ENCODE data around the gene ABLIM1. TPM values are rescaled to one million over a fixed set of nuclear protein-coding genes. Genes with fewer than 3 reads are reported as not detected.

Gene ABLIM1
- total RNA-seq, 1 experiment from 2014 or later, result 79.3 TPM

DNA sequence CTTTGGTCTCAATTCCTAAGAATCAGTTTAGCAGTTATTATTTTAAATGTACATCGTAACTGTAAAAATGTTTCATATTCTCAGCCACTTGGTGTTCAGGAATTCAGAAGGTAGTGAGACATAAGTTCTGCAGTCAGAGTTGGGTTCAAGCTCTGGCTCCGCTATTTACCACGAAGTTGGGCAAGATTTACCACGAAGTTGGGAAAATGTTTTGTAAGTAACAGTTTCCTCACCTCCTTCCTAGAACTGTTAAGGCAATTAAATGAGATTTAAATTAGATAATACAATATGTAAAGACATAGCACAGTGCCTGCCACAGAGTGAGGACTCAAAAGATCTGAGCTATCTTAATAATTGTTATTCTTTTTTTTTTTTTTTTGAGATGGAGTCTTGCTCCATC is 16.3 kb upstream of the ABLIM1 start:
- Mint-ChIP-seq H3K27ac (ENCODE audit: unreplicated experiment) (no peak overlapping the region), H3K36me3 (ENCODE audit: insufficient read depth, unreplicated experiment) (no peaks in the 10 kb centered on the region), H3K4me3 (ENCODE audit: unreplicated experiment) (no peak overlapping the region), H3K9me3 (ENCODE audit: unreplicated experiment) (no peaks in the 10 kb centered on the region), H3K4me1 (ENCODE audit: low read depth, unreplicated experiment) (no peaks in the 10 kb centered on the region), H3K27me3 (ENCODE audit: insufficient read depth, unreplicated experiment) (no peaks in the 10 kb centered on the region)
- intact Hi-C loops (cut with micrococcal nuclease; ENCODE audit: unreplicated experiment), result no loop called here
- H3K4me3 ChIP-seq (ENCODE audit: low read depth, low read length), result no peak overlapping the region
- no TSS peak for BruUV-seq (replicated peaks)
- no peaks in the 10 kb centered on the region for H3K9me3 ChIP-seq
- TF ChIP-seq, protein P1, sequence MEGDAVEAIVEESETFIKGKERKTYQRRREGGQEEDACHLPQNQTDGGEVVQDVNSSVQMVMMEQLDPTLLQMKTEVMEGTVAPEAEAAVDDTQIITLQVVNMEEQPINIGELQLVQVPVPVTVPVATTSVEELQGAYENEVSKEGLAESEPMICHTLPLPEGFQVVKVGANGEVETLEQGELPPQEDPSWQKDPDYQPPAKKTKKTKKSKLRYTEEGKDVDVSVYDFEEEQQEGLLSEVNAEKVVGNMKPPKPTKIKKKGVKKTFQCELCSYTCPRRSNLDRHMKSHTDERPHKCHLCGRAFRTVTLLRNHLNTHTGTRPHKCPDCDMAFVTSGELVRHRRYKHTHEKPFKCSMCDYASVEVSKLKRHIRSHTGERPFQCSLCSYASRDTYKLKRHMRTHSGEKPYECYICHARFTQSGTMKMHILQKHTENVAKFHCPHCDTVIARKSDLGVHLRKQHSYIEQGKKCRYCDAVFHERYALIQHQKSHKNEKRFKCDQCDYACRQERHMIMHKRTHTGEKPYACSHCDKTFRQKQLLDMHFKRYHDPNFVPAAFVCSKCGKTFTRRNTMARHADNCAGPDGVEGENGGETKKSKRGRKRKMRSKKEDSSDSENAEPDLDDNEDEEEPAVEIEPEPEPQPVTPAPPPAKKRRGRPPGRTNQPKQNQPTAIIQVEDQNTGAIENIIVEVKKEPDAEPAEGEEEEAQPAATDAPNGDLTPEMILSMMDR (IDR thresholded peaks at IDR 0.05; ENCODE audit: insufficient read depth in 1 of 2, low read depth in 1 of 2, low read length in 1 of 2, severe bottlenecking in 1 of 2, unreplicated experiment in 1 of 2), result no peak
- POLR2A ChIA-PET, result no interaction called here
- no peaks in the 10 kb centered on the region for H3K36me3 ChIP-seq (ENCODE audit: control insufficient read depth, insufficient read depth, low read length)
- no peak for DNase-seq
- no peaks in the 10 kb centered on the region for H3K4me1 ChIP-seq
- no peaks in the 10 kb centered on the region for H3K27me3 ChIP-seq (replicated peaks; ENCODE audit: control insufficient read depth, insufficient read depth, low read length)
- CTCF ChIA-PET, result no interaction called here

DNA sequence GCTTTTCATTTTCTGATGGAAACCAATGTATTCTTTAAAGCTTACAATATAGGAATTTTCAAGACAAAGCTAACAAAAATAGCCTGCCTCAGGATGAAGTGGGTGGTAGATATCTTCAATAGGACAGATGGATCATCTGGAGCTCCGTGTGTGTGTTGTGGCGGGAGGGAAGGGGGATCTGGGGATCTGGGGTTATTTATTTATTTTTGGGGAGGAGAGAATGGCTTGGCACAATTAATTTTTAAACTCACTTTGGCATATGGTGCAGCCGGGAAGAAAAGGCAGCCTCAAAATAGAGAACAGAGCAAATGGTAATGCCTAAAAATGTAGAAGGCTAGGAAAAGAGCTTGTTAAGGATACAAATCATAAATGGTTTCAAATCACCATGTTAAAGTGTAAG is 11.6 kb upstream of the ABLIM1 start:
- Mint-ChIP-seq H3K36me3 (ENCODE audit: insufficient read depth, unreplicated experiment) (no peaks in the 10 kb centered on the region), H3K4me1 (ENCODE audit: low read depth, unreplicated experiment) (peaks cover 6% of the 10 kb centered on the region), H3K9me3 (ENCODE audit: unreplicated experiment) (peaks cover 14% of the 10 kb centered on the region), H3K27ac (ENCODE audit: unreplicated experiment) (no peak overlapping the region), H3K4me3 (ENCODE audit: unreplicated experiment) (no peak overlapping the region), H3K27me3 (ENCODE audit: insufficient read depth, unreplicated experiment) (no peaks in the 10 kb centered on the region)
- intact Hi-C loops (cut with micrococcal nuclease; ENCODE audit: unreplicated experiment), result no loop called here
- ChIA-PET CTCF (no interaction called here), POLR2A (no interaction called here)
- TF ChIP-seq, protein P1 (IDR thresholded peaks at IDR 0.05; ENCODE audit: insufficient read depth in 1 of 2, low read depth in 1 of 2, low read length in 1 of 2, severe bottlenecking in 1 of 2, unreplicated experiment in 1 of 2), result no peak
- BruUV-seq (replicated peaks), result no TSS peak
- DNase-seq, result no peak
- no peaks in the 10 kb centered on the region for H3K36me3 ChIP-seq (ENCODE audit: control insufficient read depth, insufficient read depth, low read length)
- no peaks in the 10 kb centered on the region; the same call in 1 of the 2 replicates for H3K4me1 ChIP-seq
- H3K9me3 ChIP-seq, result no peaks in the 10 kb centered on the region; the same call in 1 of the 2 replicates
- H3K27me3 ChIP-seq (replicated peaks; ENCODE audit: control insufficient read depth, insufficient read depth, low read length), result no peaks in the 10 kb centered on the region
- no peak overlapping the region for H3K4me3 ChIP-seq (ENCODE audit: low read depth, low read length)

DNA sequence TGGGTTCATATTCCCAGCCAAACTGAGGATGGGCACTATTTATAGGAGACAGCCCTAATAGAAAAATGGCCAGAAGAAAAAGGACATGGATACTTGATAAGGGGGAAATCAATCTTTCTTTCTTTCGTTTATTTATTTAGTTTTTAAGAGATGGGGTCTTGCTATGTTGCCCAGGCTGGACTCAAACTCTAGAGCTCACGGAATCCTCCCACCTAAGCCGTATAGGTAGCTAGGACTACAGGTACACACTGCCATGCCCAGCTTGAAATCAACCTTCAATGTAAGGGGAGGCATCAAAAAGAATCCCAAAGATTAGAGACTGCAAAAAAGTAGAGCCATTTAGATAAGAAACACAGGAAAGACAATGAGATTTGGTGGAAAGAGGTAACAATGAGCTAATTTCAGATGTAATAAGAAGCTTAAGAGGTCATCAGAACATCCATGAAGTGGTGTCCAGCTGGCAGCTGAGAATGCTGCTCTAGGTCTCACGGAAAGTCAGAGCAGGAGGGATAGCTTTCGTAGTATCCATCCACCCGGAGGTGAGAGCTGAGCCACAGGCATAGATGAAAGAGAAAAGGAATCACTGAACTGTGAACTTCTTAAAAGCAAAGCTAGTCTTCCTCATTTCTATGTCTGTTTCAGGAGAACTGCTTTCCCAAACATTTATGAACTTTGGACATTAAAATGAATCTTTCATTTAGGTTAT is 10.5 kb upstream of the ABLIM1 start:
- intact Hi-C loops (cut with micrococcal nuclease; ENCODE audit: unreplicated experiment), result no loop called here
- BruUV-seq (replicated peaks), result no TSS peak
- H3K4me3 ChIP-seq (ENCODE audit: low read depth, low read length), result no peak overlapping the region
- Mint-ChIP-seq H3K27ac (ENCODE audit: unreplicated experiment) (no peak overlapping the region), H3K9me3 (ENCODE audit: unreplicated experiment) (peaks cover 14% of the 10 kb centered on the region), H3K27me3 (ENCODE audit: insufficient read depth, unreplicated experiment) (no peaks in the 10 kb centered on the region), H3K4me1 (ENCODE audit: low read depth, unreplicated experiment) (peaks cover 6% of the 10 kb centered on the region), H3K36me3 (ENCODE audit: insufficient read depth, unreplicated experiment) (no peaks in the 10 kb centered on the region), H3K4me3 (ENCODE audit: unreplicated experiment) (no peak overlapping the region)
- ChIA-PET POLR2A (no interaction called here), CTCF (no interaction called here)
- H3K36me3 ChIP-seq (ENCODE audit: control insufficient read depth, insufficient read depth, low read length), result no peaks in the 10 kb centered on the region
- TF ChIP-seq, protein P1 (IDR thresholded peaks at IDR 0.05; ENCODE audit: insufficient read depth in 1 of 2, low read depth in 1 of 2, low read length in 1 of 2, severe bottlenecking in 1 of 2, unreplicated experiment in 1 of 2), result no peak
- H3K27me3 ChIP-seq (replicated peaks; ENCODE audit: control insufficient read depth, insufficient read depth, low read length), result no peaks in the 10 kb centered on the region
- H3K9me3 ChIP-seq, result no peaks in the 10 kb centered on the region; the same call in 1 of the 2 replicates
- no peaks in the 10 kb centered on the region; the same call in 1 of the 2 replicates for H3K4me1 ChIP-seq
- DNase-seq, result no peak
